ENCODE results near the gene DNAJB8.

DNAJB8 gene

GRCh38 chr3:128436214-128436613 lies 30.5 kb downstream of the DNAJB8 start:
- H3K4me2 ChIP-seq (ENCODE audit: low read length): no peak overlapping the region
- H3F3A ChIP-seq (ENCODE audit: control insufficient read depth, insufficient read depth): no peaks in the 10 kb centered on the region
- TF ChIP-seq CTCF (IDR thresholded peaks at IDR 0.05; ENCODE audit: low read depth, low read length, poor library complexity, severe bottlenecking) (no peak), EZH2phosphoT487 (IDR thresholded peaks at IDR 0.05; ENCODE audit: borderline replicate concordance, low read length) (no peak)
- H3K4me3 ChIP-seq (ENCODE audit: low read length): no peak overlapping the region
- peaks cover 6% of the 10 kb centered on the region; the same call in 1 of the 2 replicates for H3K27me3 ChIP-seq (ENCODE audit: control insufficient read depth, low read length)
- H3K79me2 ChIP-seq (ENCODE audit: control insufficient read depth, low read length): no peaks in the 10 kb centered on the region
- no peaks in the 10 kb centered on the region for H3K4me1 ChIP-seq (ENCODE audit: control insufficient read depth, low read length)
- no peaks in the 10 kb centered on the region for H3K9me2 ChIP-seq (replicated peaks; ENCODE audit: control insufficient read depth, low read length)
- no peaks in the 10 kb centered on the region for H3K36me3 ChIP-seq (ENCODE audit: control insufficient read depth, low read length)
- no peak overlapping the region for H3K27ac ChIP-seq (ENCODE audit: low read depth, low read length)
- no peaks in the 10 kb centered on the region for H4K20me1 ChIP-seq (ENCODE audit: control insufficient read depth, insufficient read depth, low read depth, low read length)
- no peaks in the 10 kb centered on the region for H3K9me3 ChIP-seq (ENCODE audit: control insufficient read depth, insufficient read depth, low read length)

DNA sequence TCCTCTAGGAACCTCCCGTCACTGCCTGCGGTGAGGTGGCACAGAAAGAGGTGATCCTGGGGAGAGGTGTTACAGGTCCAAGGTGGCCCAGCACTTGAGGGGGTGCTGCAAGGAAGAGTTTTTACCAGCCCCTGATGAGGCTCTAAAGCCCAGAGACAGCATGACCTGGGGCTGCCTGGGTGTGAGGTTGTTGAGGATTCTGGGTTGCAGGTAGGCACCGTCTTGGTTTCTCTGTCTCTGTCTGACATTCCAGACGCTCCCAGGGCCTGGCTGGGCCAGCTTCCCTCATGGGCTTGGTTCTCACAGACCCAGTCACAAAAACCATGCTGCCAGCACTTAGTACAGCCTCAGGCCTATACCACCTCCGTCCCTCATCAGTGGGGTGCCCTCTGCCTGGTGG lies 31.1 kb downstream of the DNAJB8 start:
- H3K4me1 ChIP-seq (ENCODE audit: control insufficient read depth, low read length): no peaks in the 10 kb centered on the region
- H4K20me1 ChIP-seq (ENCODE audit: control insufficient read depth, insufficient read depth, low read depth, low read length): no peaks in the 10 kb centered on the region
- no peaks in the 10 kb centered on the region for H3K36me3 ChIP-seq (ENCODE audit: control insufficient read depth, low read length)
- no peaks in the 10 kb centered on the region for H3K9me2 ChIP-seq (replicated peaks; ENCODE audit: control insufficient read depth, low read length)
- no peaks in the 10 kb centered on the region for H3K79me2 ChIP-seq (ENCODE audit: control insufficient read depth, low read length)
- H3F3A ChIP-seq (ENCODE audit: control insufficient read depth, insufficient read depth): no peaks in the 10 kb centered on the region
- no peak overlapping the region for H3K27ac ChIP-seq (ENCODE audit: low read depth, low read length)
- no peaks in the 10 kb centered on the region for H3K9me3 ChIP-seq (ENCODE audit: control insufficient read depth, insufficient read depth, low read length)
- no peak overlapping the region for H3K4me2 ChIP-seq (ENCODE audit: low read length)
- H3K27me3 ChIP-seq (ENCODE audit: control insufficient read depth, low read length): peaks cover 6% of the 10 kb centered on the region; the same call in 1 of the 2 replicates
- TF ChIP-seq EZH2phosphoT487 (IDR thresholded peaks at IDR 0.05; ENCODE audit: borderline replicate concordance, low read length) (no peak), CTCF (IDR thresholded peaks at IDR 0.05; ENCODE audit: low read depth, low read length, poor library complexity, severe bottlenecking) (no peak)
- no peak overlapping the region for H3K4me3 ChIP-seq (ENCODE audit: low read length)

DNA sequence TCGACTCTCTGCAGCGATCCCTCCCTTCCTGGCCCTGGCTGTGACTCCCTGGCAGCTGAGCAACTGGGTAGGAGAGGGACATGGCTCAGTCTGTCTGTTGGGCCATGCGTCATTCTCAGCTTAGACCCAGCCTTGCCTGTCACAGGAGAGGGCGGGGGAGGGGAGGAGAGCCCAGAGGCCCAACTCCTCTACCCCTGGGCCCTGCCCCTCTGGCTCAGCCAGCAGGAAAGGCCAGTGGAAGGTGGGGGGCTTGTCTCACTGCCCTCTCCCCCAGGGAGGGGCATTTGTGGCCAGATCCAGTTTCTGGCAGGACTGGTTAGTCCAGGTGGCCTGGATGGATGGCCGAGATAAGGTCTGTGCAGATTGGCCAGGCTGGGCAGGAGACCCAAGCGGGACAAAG lies 31.6 kb downstream of the DNAJB8 start:
- Histone ChIP-seq H3K4me2 (ENCODE audit: low read length) (no peak overlapping the region), H3K4me1 (ENCODE audit: control insufficient read depth, low read length) (no peaks in the 10 kb centered on the region), H3K9me2 (replicated peaks; ENCODE audit: control insufficient read depth, low read length) (no peaks in the 10 kb centered on the region)

More for the DNA sequence above, 31.6 kb downstream of the DNAJB8 start:
- no peaks in the 10 kb centered on the region for H4K20me1 ChIP-seq (ENCODE audit: control insufficient read depth, insufficient read depth, low read depth, low read length)
- TF ChIP-seq CTCF (IDR thresholded peaks at IDR 0.05; ENCODE audit: low read depth, low read length, poor library complexity, severe bottlenecking) (no peak), EZH2phosphoT487 (IDR thresholded peaks at IDR 0.05; ENCODE audit: borderline replicate concordance, low read length) (no peak)
- H3K79me2 ChIP-seq (ENCODE audit: control insufficient read depth, low read length): no peaks in the 10 kb centered on the region
- no peaks in the 10 kb centered on the region for H3K36me3 ChIP-seq (ENCODE audit: control insufficient read depth, low read length)
- H3F3A ChIP-seq (ENCODE audit: control insufficient read depth, insufficient read depth): no peaks in the 10 kb centered on the region
- peaks cover 6% of the 10 kb centered on the region; the same call in 1 of the 2 replicates for H3K27me3 ChIP-seq (ENCODE audit: control insufficient read depth, low read length)
- no peak overlapping the region for H3K4me3 ChIP-seq (ENCODE audit: low read length)
- no peaks in the 10 kb centered on the region for H3K9me3 ChIP-seq (ENCODE audit: control insufficient read depth, insufficient read depth, low read length)
- no peak overlapping the region for H3K27ac ChIP-seq (ENCODE audit: low read depth, low read length)
